Pancreas (tissue), 10 donors: ENCODE data around the gene PYGO1. TPM values are rescaled to one million over a fixed set of nuclear protein-coding genes. Genes with fewer than 3 reads are reported as not detected.

Source experiments
- ATAC-seq, 4 donors: fragments of 200-7000 bp; cut with Tn5 transposase; one replicate each; pipeline versions ENCODE4 v1.8.0 to v1.9.1; 2020; ENCODE audit warnings: mild to moderate bottlenecking in 4 of 4, moderate library complexity in 4 of 4
- DNase-seq, 6 donors: peaks; one replicate each; pipeline ENCODE4 v3.0.0-alpha.2; 2020
- FAIRE-seq: peaks from 2 replicates; lab custom pipeline; 2012; peaks lifted over from hg19 to GRCh38; lab: Jason Lieb, UNC
- H3K27ac ChIP-seq, 4 donors: fragments of 200-600 bp; sonication (generic); 1 replicate in 3 of 4; 2 replicates in 1 of 4; pipeline versions ENCODE4 v1.5.0 to v1.8.0; 2020
- H3K27me3 ChIP-seq, 4 donors: fragments of 200-600 bp; one replicate each; pipeline ENCODE4 v1.8.0; 2021
- H3K36me3 ChIP-seq, 3 donors: fragments of 200-600 bp; sonication (generic) in 1 of 3; one replicate each; pipeline versions ENCODE4 v1.5.0 to v1.8.0; 2020 to 2021
- H3K4me1 ChIP-seq, 3 donors: fragments of 200-600 bp; one replicate each; pipeline ENCODE4 v1.8.0; 2021
- H3K4me3 ChIP-seq, 4 donors: fragments of 200-600 bp; sonication (generic) in 2 of 4; one replicate each; pipeline versions ENCODE4 v1.5.0 to v1.8.0; 2020 to 2021
- H3K9me3 ChIP-seq, 4 donors: fragments of 200-600 bp; one replicate each; pipeline ENCODE4 v1.8.0; 2021
- CTCF ChIP-seq, 4 donors: fragments of 200-600 bp; sonication (generic) in 3 of 4; IDR thresholded peaks; one replicate each; pipeline versions ENCODE4 v1.5.0 to v1.8.0; 2021; ENCODE audit warnings: antibody characterized with exemption in 4 of 4
- whole genome bisulfite sequencing, 2 donors: extraction: QIAGEN DNeasy Blood & Tissue Kit; methylation state at CpG; one replicate each; pipeline ENCODE4 v1.1.7; 2013; 5-methylcytosine and 5-hydroxymethylcytosine counted together
- intact Hi-C, 3 donors: fragments of 100-400 bp; cut with DNase I; formaldehyde crosslinking; loops; one replicate each; pipeline versions ENCODE4 v1.11.1 to v1.14.2; 2022
- polyA plus RNA-seq, 2 donors: library from polyadenylated mRNA; stranded (reverse); fragments of 200-250 nt; gene quantifications; one replicate each; pipeline ENCODE4 v1.2.3, GENCODE V29; 2013
- total RNA-seq, 6 donors: library from RNA; stranded (reverse); fragmentation: NEBNext Ultra II Directional in 4 of 6; extraction: Animal tissue kit (Norgen Biotek cat#: 25700) in 4 of 6; gene quantifications; one replicate each; pipeline versions ENCODE4 v1.2.1 to v1.2.4, GENCODE V29; 2021 to 2023
- donor health status: healthy with polysubstance abuse.
- donor health status: DM: no; HTN: no; CAD: no; lungs with moderate emphysema.
- donor health status: DM: no; HTN: no; CAD: no.
- donor health status: control.
- donor health status: control.
- donor health status: Bipolar disorder and iron deficiency.
- donor health status: DM: yes; HTN: yes; CAD: no.
- donor health status: DM: no; HTN: no; CAD: no.
- donor health status: DM: no; HTN: no; CAD: no.
- donor health status: DM: yes; HTN: yes; CAD: no.

PYGO1 gene
- total and polyA plus RNA-seq, 8 donors = 0.34 to 2.3 (median 2.0) TPM

- no peak overlapping the region for H3K4me3 ChIP-seq
- no peaks in the 10 kb centered on the region for H3K36me3 ChIP-seq
- no peaks in the 10 kb centered on the region for H3K9me3 ChIP-seq
- 92 to 94% methylated on average over 4 of the region's 4 CpGs for WGBS, 2 donors
- H3K27me3 ChIP-seq = no peaks in the 10 kb centered on the region
- no peak for ATAC-seq
- H3K4me1 ChIP-seq = no peaks in the 10 kb centered on the region
- DNase-seq = no peak
- FAIRE-seq = no peak
- intact Hi-C loops = no loop called here
- no peak overlapping the region for H3K27ac ChIP-seq
- no peak for TF ChIP-seq CTCF (IDR thresholded peaks at IDR 0.05)
Observed at GRCh38 chr15:55555089-55555488, 33.1 kb downstream of the PYGO1 start.

- no peaks in the 10 kb centered on the region for H3K4me1 ChIP-seq
- no peak for TF ChIP-seq CTCF (IDR thresholded peaks at IDR 0.05)
- WGBS, 2 donors = 72 to 76% methylated on average over 2 of the region's 2 CpGs
- no peak overlapping the region for H3K27ac ChIP-seq
- FAIRE-seq = no peak
- peak in 1 of 6 donors; percentile 16 for DNase-seq
- H3K9me3 ChIP-seq = no peaks in the 10 kb centered on the region
- no peak for ATAC-seq
- no peaks in the 10 kb centered on the region for H3K36me3 ChIP-seq
- H3K27me3 ChIP-seq = no peaks in the 10 kb centered on the region
- H3K4me3 ChIP-seq = no peak overlapping the region
- intact Hi-C loops = no loop called here
Observed at GRCh38 chr15:55552926-55553325, 35.2 kb downstream of the PYGO1 start.

- no peaks in the 10 kb centered on the region for H3K27me3 ChIP-seq
- intact Hi-C loops = no loop called here
- H3K4me1 ChIP-seq = no peaks in the 10 kb centered on the region
- ATAC-seq (no peak), FAIRE-seq (no peak), DNase-seq (no peak)
- 87 to 95% methylated on average over 5 of the region's 5 CpGs for WGBS, 2 donors
- H3K36me3 ChIP-seq = no peaks in the 10 kb centered on the region
- no peak overlapping the region for H3K4me3 ChIP-seq
- no peak for TF ChIP-seq CTCF (IDR thresholded peaks at IDR 0.05)
- H3K9me3 ChIP-seq = no peaks in the 10 kb centered on the region
- no peak overlapping the region for H3K27ac ChIP-seq
Observed at GRCh38 chr15:55552451-55552850, 35.7 kb downstream of the PYGO1 start.

- no peaks in the 10 kb centered on the region for H3K9me3 ChIP-seq
- WGBS, 2 donors = 93 to 100% methylated on average over 1 of the region's 1 CpG
- intact Hi-C loops = no loop called here
- DNase-seq (no peak), ATAC-seq (no peak), FAIRE-seq (no peak)
- no peaks in the 10 kb centered on the region for H3K36me3 ChIP-seq
- no peak overlapping the region for H3K4me3 ChIP-seq
- H3K27me3 ChIP-seq = no peaks in the 10 kb centered on the region
- no peak for TF ChIP-seq CTCF (IDR thresholded peaks at IDR 0.05)
- H3K27ac ChIP-seq = no peak overlapping the region
- H3K4me1 ChIP-seq = no peaks in the 10 kb centered on the region
Observed at GRCh38 chr15:55549305-55549704, 38.8 kb downstream of the PYGO1 start.

GRCh38 chr15:55546718-55547117 is 41.4 kb downstream of the PYGO1 start:
- WGBS, 2 donors = 85 to 91% methylated on average over 5 of the region's 5 CpGs
- H3K27me3 ChIP-seq = no peaks in the 10 kb centered on the region
- H3K4me3 ChIP-seq = no peak overlapping the region
- no peak for FAIRE-seq
- no peaks in the 10 kb centered on the region for H3K9me3 ChIP-seq
- no peak overlapping the region for H3K27ac ChIP-seq
- no peaks in the 10 kb centered on the region for H3K4me1 ChIP-seq
- ATAC-seq = no peak
- H3K36me3 ChIP-seq = no peaks in the 10 kb centered on the region
- no peak for TF ChIP-seq CTCF (IDR thresholded peaks at IDR 0.05)
- no peak for DNase-seq
- intact Hi-C loops = no loop called here
